H1 (cell line): ENCODE results near the gene CEP350. TPM values are rescaled to one million over a fixed set of nuclear protein-coding genes. Genes with fewer than 3 reads are reported as not detected.

Source experiments
- CTCF ChIA-PET: fragments of 300-600 bp; sonication (Branson Sonifier 250); formaldehyde crosslinking; loops from one replicate; lab custom pipeline; 2021; ENCODE audit not compliant: partially characterized antibody; lab: Charles Lee
- POLR2A ChIA-PET: fragments of 300-600 bp; sonication (Branson Sonifier 250); formaldehyde crosslinking; loops from one replicate; lab custom pipeline; 2021; ENCODE audit warnings: inconsistent platforms; ENCODE audit not compliant: partially characterized antibody; lab: Charles Lee
- DNase-seq, 2 experiments: peaks; one replicate each; pipeline versions ENCODE4 v3.0.0 to v3.0.0-alpha.2; 2010 to 2022; ENCODE audit warnings: low spot score in 2 of 2, low read depth in 1 of 2, mixed read lengths in 1 of 2
- FAIRE-seq: peaks from 2 replicates; lab custom pipeline; 2011; peaks lifted over from hg19 to GRCh38; lab: Jason Lieb, UNC
- H2AFZ ChIP-seq: 2 replicates; pipeline ENCODE4 v1.8.1; 2012; ENCODE audit warnings: low read length, inconsistent platforms
- H2AK5ac ChIP-seq: 2 replicates; pipeline ENCODE4 v1.6.1; 2013; ENCODE audit warnings: low read depth, low read length
- H2BK120ac ChIP-seq: replicated peaks from 2 replicates; pipeline ENCODE3; 2013; ENCODE audit warnings: low read depth, low read length, inconsistent platforms
- H2BK12ac ChIP-seq: 2 replicates; pipeline ENCODE4 v1.6.1; 2013; ENCODE audit warnings: low read depth, low read length
- H2BK15ac ChIP-seq: 2 replicates; pipeline ENCODE4 v1.6.1; 2013; ENCODE audit warnings: low read length
- H2BK20ac ChIP-seq: 2 replicates; pipeline ENCODE4 v1.6.1; 2013; ENCODE audit warnings: low read length
- H2BK5ac ChIP-seq: 2 replicates; pipeline ENCODE4 v1.6.1; 2013; ENCODE audit warnings: low read depth, low read length
- H3K14ac ChIP-seq: 2 replicates; pipeline ENCODE4 v1.6.1; 2013; ENCODE audit warnings: inconsistent platforms; ENCODE audit not compliant: insufficient read length
- H3K18ac ChIP-seq: 2 replicates; pipeline ENCODE4 v1.6.1; 2013; ENCODE audit warnings: low read length; ENCODE audit errors: extremely low read depth
- H3K23ac ChIP-seq: 2 replicates; pipeline ENCODE4 v1.6.1; 2013; ENCODE audit warnings: inconsistent platforms; ENCODE audit not compliant: insufficient read length
- H3K23me2 ChIP-seq: 2 replicates; pipeline ENCODE4 v1.6.1; 2013; ENCODE audit warnings: low read depth, low read length
- H3K27ac ChIP-seq: 2 replicates; pipeline ENCODE4 v1.6.1; 2011; ENCODE audit warnings: low read depth, low read length, inconsistent platforms
- H3K27me3 ChIP-seq, 4 experiments: replicated peaks in 1 of 4; 1 replicate in 1 of 4; 2 replicates in 3 of 4; pipeline versions ENCODE4 v1.6.1 to v1.8.1; 2011 to 2013; ENCODE audit warnings: low read length in 3 of 4, mild to moderate bottlenecking in 3 of 4, inconsistent platforms in 2 of 4, mixed read lengths in 2 of 4, moderate library complexity in 1 of 4; ENCODE audit not compliant: control insufficient read depth in 3 of 4, insufficient read depth in 3 of 4; ENCODE audit errors: extremely low read depth in 1 of 4
- H3K36me3 ChIP-seq, 4 experiments: 2 replicates each; pipeline versions ENCODE4 v1.6.1 to v1.8.1; 2011 to 2013; ENCODE audit warnings: mild to moderate bottlenecking in 4 of 4, low read length in 3 of 4, moderate library complexity in 2 of 4, control low read depth in 1 of 4, inconsistent platforms in 1 of 4; ENCODE audit not compliant: insufficient read depth in 4 of 4, control insufficient read depth in 2 of 4
- H3K4ac ChIP-seq: replicated peaks from 2 replicates; pipeline ENCODE3; 2013; ENCODE audit warnings: low read length, low read depth, mixed read lengths, inconsistent platforms; ENCODE audit not compliant: insufficient read length
- H3K4me1 ChIP-seq, 4 experiments: replicated peaks in 1 of 4; 1 replicate in 1 of 4; 2 replicates in 3 of 4; pipeline versions ENCODE4 v1.6.1 to v1.8.1; 2011 to 2013; ENCODE audit warnings: low read length in 3 of 4, inconsistent platforms in 2 of 4, mixed read lengths in 1 of 4; ENCODE audit not compliant: insufficient read depth in 4 of 4, control insufficient read depth in 3 of 4
- H3K4me2 ChIP-seq, 2 experiments: 2 replicates each; pipeline versions ENCODE4 v1.6.1 to v1.8.1; 2011 to 2013; ENCODE audit warnings: low read depth in 2 of 2, low read length in 2 of 2, control low read depth in 1 of 2, inconsistent platforms in 1 of 2, mild to moderate bottlenecking in 1 of 2; ENCODE audit not compliant: insufficient read depth in 1 of 2
- H3K4me3 ChIP-seq, 4 experiments: fragments of 200-600, 300-600 bp in 1 of 4; sonication (generic), shearing (Covaris generic), sonication (Bioruptor Twin) in 1 of 4; 2 replicates each; pipeline versions ENCODE4 v1.5.1 to v1.8.1; 2011 to 2016; ENCODE audit warnings: low read length in 4 of 4, low read depth in 3 of 4, control low read depth in 2 of 4, inconsistent platforms in 2 of 4, mild to moderate bottlenecking in 2 of 4, mixed read lengths in 1 of 4, moderate library complexity in 1 of 4; ENCODE audit not compliant: insufficient read depth in 2 of 4; ENCODE audit errors: extremely low read depth in 1 of 4
- H3K56ac ChIP-seq: replicated peaks from 2 replicates; pipeline ENCODE3; 2013; ENCODE audit warnings: low read depth, mild to moderate bottlenecking, mixed read lengths, low read length, inconsistent platforms; ENCODE audit not compliant: insufficient read length
- H3K79me1 ChIP-seq: 2 replicates; pipeline ENCODE4 v1.6.1; 2013; ENCODE audit warnings: low read depth, low read length, control low read depth
- H3K79me2 ChIP-seq, 2 experiments: 2 replicates each; pipeline versions ENCODE4 v1.6.1 to v1.8.1; 2012 to 2013; ENCODE audit warnings: low read length in 2 of 2, mild to moderate bottlenecking in 2 of 2, inconsistent platforms in 1 of 2; ENCODE audit not compliant: insufficient read depth in 2 of 2, control insufficient read depth in 1 of 2
- H3K9ac ChIP-seq, 4 experiments: replicated peaks in 1 of 4; 1 replicate in 1 of 4; 2 replicates in 3 of 4; pipeline versions ENCODE4 v1.6.1 to v1.8.1; 2011 to 2013; ENCODE audit warnings: low read depth in 3 of 4, low read length in 3 of 4, control low read depth in 2 of 4, mild to moderate bottlenecking in 2 of 4, moderate library complexity in 2 of 4, inconsistent platforms in 1 of 4; ENCODE audit errors: extremely low read depth in 1 of 4
- H3K9me3 ChIP-seq, 2 experiments: 2 replicates each; pipeline versions ENCODE4 v1.6.1 to v1.8.1; 2012 to 2013; ENCODE audit warnings: mild to moderate bottlenecking in 2 of 2, moderate library complexity in 2 of 2, control low read depth in 1 of 2, inconsistent platforms in 1 of 2, low read depth in 1 of 2, low read length in 1 of 2, mixed read lengths in 1 of 2; ENCODE audit not compliant: insufficient read depth in 2 of 2
- H4K20me1 ChIP-seq, 2 experiments: replicated peaks in 1 of 2; 2 replicates each; pipeline versions ENCODE3 to v1.8.1; 2011 to 2013; ENCODE audit warnings: inconsistent platforms in 2 of 2, low read length in 2 of 2, mild to moderate bottlenecking in 1 of 2; ENCODE audit not compliant: insufficient read depth in 2 of 2, control insufficient read depth in 1 of 2
- H4K5ac ChIP-seq: 2 replicates; pipeline ENCODE4 v1.6.1; 2013; ENCODE audit warnings: low read length, low read depth, mixed read lengths, inconsistent platforms; ENCODE audit not compliant: insufficient read length
- H4K8ac ChIP-seq: 2 replicates; pipeline ENCODE4 v1.8.0; 2013; ENCODE audit warnings: mild to moderate bottlenecking, moderate library complexity, low read length, inconsistent platforms; ENCODE audit not compliant: insufficient read depth; ENCODE audit errors: extremely low read depth
- H4K91ac ChIP-seq: replicated peaks from 2 replicates; pipeline ENCODE3; 2013; ENCODE audit warnings: low read length, mixed read lengths, inconsistent platforms; ENCODE audit not compliant: insufficient read length
- GTF2F1 ChIP-seq: IDR thresholded peaks from 2 replicates; pipeline ENCODE4 v1.6.1; 2012; ENCODE audit warnings: low read depth, low read length, improper control_type of control experiment, borderline replicate concordance
- NRF1 ChIP-seq: IDR thresholded peaks from 2 replicates; pipeline ENCODE4 v1.6.1; 2011; ENCODE audit warnings: mild to moderate bottlenecking, low read depth, low read length, improper control_type of control experiment
- SIRT6 ChIP-seq: IDR thresholded peaks from one replicate; pipeline ENCODE4 v1.7.1; 2012; ENCODE audit warnings: low read length, inconsistent platforms
- SP1 ChIP-seq: IDR thresholded peaks from 2 replicates; pipeline ENCODE4 v1.6.1; 2011; ENCODE audit warnings: low read depth, low read length
- SP4 ChIP-seq: IDR thresholded peaks from 2 replicates; pipeline ENCODE4 v1.6.1; 2012; ENCODE audit warnings: low read length, inconsistent platforms
- SRF ChIP-seq: IDR thresholded peaks from 2 replicates; pipeline ENCODE4 v1.6.1; 2011; ENCODE audit warnings: mild to moderate bottlenecking, low read depth, low read length, moderate library complexity
- TAF1 ChIP-seq: IDR thresholded peaks from 2 replicates; pipeline ENCODE4 v1.6.1; 2011; ENCODE audit warnings: mild to moderate bottlenecking, low read depth, low read length
- TEAD4 ChIP-seq: IDR thresholded peaks from 2 replicates; pipeline ENCODE4 v1.6.1; 2012; ENCODE audit warnings: low read depth, low read length, inconsistent platforms, mixed read lengths
- WGBS, 2 experiments: shearing (Covaris generic) in 1 of 2; methylation state at CpG; one replicate each; pipeline versions ENCODE4 v1.1.6 to v1.1.7; 2013 to 2015; ENCODE audit warnings: low lambda C conversion rate in 2 of 2, mixed read lengths in 2 of 2, inconsistent platforms in 1 of 2, low coverage in 1 of 2, missing lambda C conversion rate in 1 of 2; ENCODE audit not compliant: insufficient replicate concordance in 2 of 2, insufficient coverage in 1 of 2, insufficient read length in 1 of 2; ENCODE audit errors: extremely low coverage in 1 of 2, missing lambda C conversion rate in 1 of 2; 5-methylcytosine and 5-hydroxymethylcytosine counted together
- polyA plus RNA-seq, 7 experiments: library from polyadenylated mRNA; depleted of rRNA in 3 of 7; stranded (reverse) in 5 of 7; unstranded in 2 of 7; fragments of >200 nt in 5 of 7; fragments of 200-250 nt in 2 of 7; gene quantifications; 1 replicate in 5 of 7; 2 replicates in 1 of 7; 4 replicates in 1 of 7; pipeline versions ENCODE4 v1.2.1 to v1.2.3, GENCODE V29; 2011 to 2013; ENCODE audit warnings: missing spikeins in 2 of 7, mixed read lengths in 2 of 7
- total RNA-seq: library from RNA; stranded (reverse); fragmentation: NEBNext Ultra II Directional; extraction: Animal tissue kit (Norgen Biotek cat#: 25700); gene quantifications from 2 replicates; pipeline ENCODE4 v1.2.1, GENCODE V29; 2021
- TF ChIP-seq, protein P1 (sequence below), 3 experiments: IDR thresholded peaks; 1 replicate in 2 of 3; 2 replicates in 1 of 3; pipeline versions ENCODE4 v1.5.1 to v1.6.1; 2011; ENCODE audit warnings: low read length in 3 of 3, mild to moderate bottlenecking in 3 of 3, inconsistent platforms in 2 of 3, low read depth in 1 of 3, moderate library complexity in 1 of 3; ENCODE audit not compliant: insufficient read depth in 1 of 3; ENCODE audit errors: control extremely low read depth in 1 of 3

Gene CEP350
- total and polyA plus RNA-seq, 2 of the 8 experiments (the other 6 are each of a cell fraction or from before 2014, with no cell fraction given), result 5.6 to 39.4 TPM

- WGBS, 2 experiments, result 93% methylated on average over 6 of the region's 6 CpGs; no CpG with 5 or more reads in 1 of the 2 experiments
- FAIRE-seq, result no peak
Measured at GRCh38 chr1:179968284-179968993, 13.8 kb downstream of the CEP350 start.

More at GRCh38 chr1:179968284-179968993, 13.8 kb downstream of the CEP350 start:
- Histone ChIP-seq H3K23me2 (no peaks in the 10 kb centered on the region; the same call in 1 of the 2 replicates), H2BK12ac (no peak overlapping the region), H2BK20ac (no peak overlapping the region), H3K4me1 (no peaks in the 10 kb centered on the region), H3K4ac (no peak overlapping the region), H3K18ac (no peak overlapping the region), H3K9me3 (no peaks in the 10 kb centered on the region), H3K79me2 (peaks cover 0 to 92% of the 10 kb centered on the region in 2 experiments; a peak in 3 of 4 replicates), H3K79me1 (peaks cover 2% of the 10 kb centered on the region), H3K4me2 (no peak overlapping the region), H2BK120ac (no peak overlapping the region), H3K14ac (no peak overlapping the region), H4K91ac (no peak overlapping the region), H3K27ac (no peak overlapping the region), H4K8ac (no peak overlapping the region), H3K27me3 (no peaks in the 10 kb centered on the region), H2AFZ (no peak overlapping the region), H3K4me3 (no peak overlapping the region), H2AK5ac (no peak overlapping the region), H2BK5ac (no peak overlapping the region; the same call in 1 of the 2 replicates), H4K20me1 (peaks cover 0 to 1% of the 10 kb centered on the region in 2 experiments), H3K9ac (no peak overlapping the region), H2BK15ac (no peak overlapping the region), H3K56ac (no peak overlapping the region), H3K36me3 (no peaks in the 10 kb centered on the region; a peak in 1 of 8 replicates), H4K5ac (no peak overlapping the region), H3K23ac (no peak overlapping the region)
- ChIA-PET POLR2A (interaction anchor here (0.8 to 1.5 kb wide), 2 partner anchors 13 to 85 kb away, joined by 3 to 5 read pairs; partner anchors contain the start of gene CEP350), CTCF (interaction anchor here (1.0 kb wide), 1 partner anchor 13 kb away, joined by 3 read pairs; no protein-coding TSS in a partner anchor)
- no peak for DNase-seq
- TF ChIP-seq TEAD4 (no peak), SP1 (no peak), SIRT6 (no peak), GTF2F1 (no peak), NRF1 (no peak), SRF (no peak), TAF1 (no peak), SP4 (no peak)
- TF ChIP-seq, protein P1, sequence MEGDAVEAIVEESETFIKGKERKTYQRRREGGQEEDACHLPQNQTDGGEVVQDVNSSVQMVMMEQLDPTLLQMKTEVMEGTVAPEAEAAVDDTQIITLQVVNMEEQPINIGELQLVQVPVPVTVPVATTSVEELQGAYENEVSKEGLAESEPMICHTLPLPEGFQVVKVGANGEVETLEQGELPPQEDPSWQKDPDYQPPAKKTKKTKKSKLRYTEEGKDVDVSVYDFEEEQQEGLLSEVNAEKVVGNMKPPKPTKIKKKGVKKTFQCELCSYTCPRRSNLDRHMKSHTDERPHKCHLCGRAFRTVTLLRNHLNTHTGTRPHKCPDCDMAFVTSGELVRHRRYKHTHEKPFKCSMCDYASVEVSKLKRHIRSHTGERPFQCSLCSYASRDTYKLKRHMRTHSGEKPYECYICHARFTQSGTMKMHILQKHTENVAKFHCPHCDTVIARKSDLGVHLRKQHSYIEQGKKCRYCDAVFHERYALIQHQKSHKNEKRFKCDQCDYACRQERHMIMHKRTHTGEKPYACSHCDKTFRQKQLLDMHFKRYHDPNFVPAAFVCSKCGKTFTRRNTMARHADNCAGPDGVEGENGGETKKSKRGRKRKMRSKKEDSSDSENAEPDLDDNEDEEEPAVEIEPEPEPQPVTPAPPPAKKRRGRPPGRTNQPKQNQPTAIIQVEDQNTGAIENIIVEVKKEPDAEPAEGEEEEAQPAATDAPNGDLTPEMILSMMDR (IDR thresholded peaks at IDR 0.05; ENCODE audit: control extremely low read depth in 1 of 3, insufficient read depth in 1 of 3, low read depth in 1 of 3, low read length in 3 of 3), result no peak
